Measurements from ENCODE around the gene PPM1H.

- TF ChIP-seq ZNF280D (tag by site-specific recombination; IDR thresholded peaks at IDR 0.05) (no peak), CTCF (tag by site-specific recombination; IDR thresholded peaks at IDR 0.05) (no peak), GFI1B (tag by site-specific recombination; IDR thresholded peaks at IDR 0.05) (no peak)
These were observed 197.3 kb downstream of the PPM1H start for GRCh38 chr12:62737615-62738014.
